Suprapubic skin (tissue), 4 donors: ENCODE results near the gene MAP3K4. TPM values are rescaled to one million over a fixed set of nuclear protein-coding genes. Genes with fewer than 3 reads are reported as not detected.

Source experiments
- DNase-seq, 2 donors: peaks; one replicate each; pipeline ENCODE4 v3.0.0-alpha.2; 2019; ENCODE audit warnings: low spot score in 2 of 2
- H3K27ac ChIP-seq: fragments of 200-600 bp; sonication (generic); one replicate; pipeline ENCODE4 v1.5.1; 2019
- H3K27me3 ChIP-seq: fragments of 200-600 bp; sonication (generic); one replicate; pipeline ENCODE4 v1.5.1; 2019
- H3K36me3 ChIP-seq: fragments of 200-600 bp; sonication (generic); one replicate; pipeline ENCODE4 v1.5.1; 2019
- H3K4me1 ChIP-seq: fragments of 200-600 bp; sonication (generic); one replicate; pipeline ENCODE4 v1.5.1; 2019
- H3K4me3 ChIP-seq: fragments of 200-600 bp; sonication (generic); one replicate; pipeline ENCODE4 v1.5.1; 2019; ENCODE audit warnings: mild to moderate bottlenecking
- H3K9me3 ChIP-seq: fragments of 200-600 bp; sonication (generic); one replicate; pipeline ENCODE4 v1.5.1; 2019
- CTCF ChIP-seq, 2 donors: fragments of 200-600 bp in 1 of 2; fragments of 450-650 bp in 1 of 2; sonication (generic) in 1 of 2; IDR thresholded peaks; one replicate each; pipeline ENCODE4 v1.5.1; 2016 to 2019; ENCODE audit warnings: antibody characterized with exemption in 2 of 2, mild to moderate bottlenecking in 1 of 2, moderate library complexity in 1 of 2
- EP300 ChIP-seq: sonication (generic); formaldehyde crosslinking; IDR thresholded peaks from one replicate; pipeline ENCODE4 v1.6.1; 2017; ENCODE audit warnings: antibody characterized with exemption
- POLR2A ChIP-seq, 2 donors: fragments of 450-650 bp; IDR thresholded peaks; one replicate each; pipeline ENCODE4 v1.6.1; 2017; ENCODE audit warnings: antibody characterized with exemption in 2 of 2, mild to moderate bottlenecking in 2 of 2, moderate library complexity in 2 of 2
- POLR2AphosphoS5 ChIP-seq, 3 donors: sonication (generic); formaldehyde crosslinking; IDR thresholded peaks; one replicate each; pipeline ENCODE4 v1.6.1; 2017; ENCODE audit warnings: antibody characterized with exemption in 3 of 3
- WGBS: methylation state at CpG from one replicate; pipeline ENCODE4 v1.1.5; 2018; 5-methylcytosine and 5-hydroxymethylcytosine counted together
- total RNA-seq, 4 donors: library from RNA; depleted of rRNA; stranded (reverse); fragments of >200 nt; gene quantifications; one replicate each; pipeline ENCODE4 v1.1.0, GENCODE V29; 2016

The MAP3K4 gene
- total RNA-seq, 4 donors from 2014 or later: 29.2 to 83.2 (median 45.2) TPM

GRCh38 chr6:161067749-161068148, 76.2 kb downstream of the MAP3K4 start:
- no peaks in the 10 kb centered on the region for H3K9me3 ChIP-seq
- H3K36me3 ChIP-seq: peaks cover 9% of the 10 kb centered on the region
- no peak overlapping the region for H3K27ac ChIP-seq
- TF ChIP-seq POLR2AphosphoS5 (IDR thresholded peaks at IDR 0.05) (no peak), CTCF (IDR thresholded peaks at IDR 0.05) (no peak), POLR2A (IDR thresholded peaks at IDR 0.05) (no peak), EP300 (no peak)
- DNase-seq: no peak
- 75% methylated on average over 3 of the region's 3 CpGs for WGBS
- no peaks in the 10 kb centered on the region for H3K4me1 ChIP-seq
- H3K4me3 ChIP-seq: no peak overlapping the region
- no peaks in the 10 kb centered on the region for H3K27me3 ChIP-seq

GRCh38 chr6:161068321-161068741, 76.8 kb downstream of the MAP3K4 start:
- Histone ChIP-seq H3K9me3 (no peaks in the 10 kb centered on the region), H3K4me1 (no peaks in the 10 kb centered on the region), H3K4me3 (no peak overlapping the region), H3K27ac (no peak overlapping the region), H3K27me3 (no peaks in the 10 kb centered on the region), H3K36me3 (peaks cover 9% of the 10 kb centered on the region)
- 76% methylated on average over 3 of the region's 3 CpGs for WGBS
- TF ChIP-seq CTCF (IDR thresholded peaks at IDR 0.05) (no peak), EP300 (no peak), POLR2AphosphoS5 (IDR thresholded peaks at IDR 0.05) (no peak), POLR2A (IDR thresholded peaks at IDR 0.05) (no peak)
- DNase-seq: no peak

- H3K36me3 ChIP-seq: peaks cover 47% of the 10 kb centered on the region
- no peak overlapping the region for H3K27ac ChIP-seq
- H3K9me3 ChIP-seq: no peaks in the 10 kb centered on the region
- WGBS: 74% methylated on average over 5 of the region's 5 CpGs
- no peak for TF ChIP-seq POLR2A (IDR thresholded peaks at IDR 0.05)
- TF ChIP-seq CTCF (IDR thresholded peaks at IDR 0.05): no peak
- TF ChIP-seq POLR2AphosphoS5 (IDR thresholded peaks at IDR 0.05): no peak
- TF ChIP-seq EP300: no peak
- no peak overlapping the region for H3K4me3 ChIP-seq
- DNase-seq: no peak
- H3K4me1 ChIP-seq: no peaks in the 10 kb centered on the region
- H3K27me3 ChIP-seq: no peaks in the 10 kb centered on the region
Measured at GRCh38 chr6:161073930-161074329, 82.4 kb downstream of the MAP3K4 start.

- Histone ChIP-seq H3K27me3 (no peaks in the 10 kb centered on the region), H3K4me1 (no peaks in the 10 kb centered on the region), H3K36me3 (peaks cover 48% of the 10 kb centered on the region), H3K27ac (no peak overlapping the region), H3K4me3 (no peak overlapping the region), H3K9me3 (no peaks in the 10 kb centered on the region)
- DNase-seq: no peak
- TF ChIP-seq POLR2AphosphoS5 (IDR thresholded peaks at IDR 0.05): no peak
- no peak for TF ChIP-seq CTCF (IDR thresholded peaks at IDR 0.05)
- no peak for TF ChIP-seq EP300
- no peak for TF ChIP-seq POLR2A (IDR thresholded peaks at IDR 0.05)
- WGBS: 91% methylated on average over 5 of the region's 5 CpGs
Measured at GRCh38 chr6:161074496-161075121, 83.0 kb downstream of the MAP3K4 start.

- no peak overlapping the region for H3K27ac ChIP-seq
- DNase-seq: no peak
- WGBS: 83% methylated on average over 8 of the region's 8 CpGs
- no peaks in the 10 kb centered on the region for H3K4me1 ChIP-seq
- no peaks in the 10 kb centered on the region for H3K9me3 ChIP-seq
- no peak overlapping the region for H3K4me3 ChIP-seq
- TF ChIP-seq CTCF (IDR thresholded peaks at IDR 0.05): no peak
- no peak for TF ChIP-seq POLR2A (IDR thresholded peaks at IDR 0.05)
- TF ChIP-seq EP300: no peak
- no peak for TF ChIP-seq POLR2AphosphoS5 (IDR thresholded peaks at IDR 0.05)
- no peaks in the 10 kb centered on the region for H3K27me3 ChIP-seq
- H3K36me3 ChIP-seq: peaks cover 59% of the 10 kb centered on the region
Measured at GRCh38 chr6:161076181-161076677, 84.7 kb downstream of the MAP3K4 start.
